Measurements from ENCODE around the gene CNIH2.
"Not testable (repeated sequence)": the region's sequence is repeated elsewhere in the genome, so short reads cannot be mapped to it uniquely, and the experiment has no call there.

The CNIH2 gene

DNA sequence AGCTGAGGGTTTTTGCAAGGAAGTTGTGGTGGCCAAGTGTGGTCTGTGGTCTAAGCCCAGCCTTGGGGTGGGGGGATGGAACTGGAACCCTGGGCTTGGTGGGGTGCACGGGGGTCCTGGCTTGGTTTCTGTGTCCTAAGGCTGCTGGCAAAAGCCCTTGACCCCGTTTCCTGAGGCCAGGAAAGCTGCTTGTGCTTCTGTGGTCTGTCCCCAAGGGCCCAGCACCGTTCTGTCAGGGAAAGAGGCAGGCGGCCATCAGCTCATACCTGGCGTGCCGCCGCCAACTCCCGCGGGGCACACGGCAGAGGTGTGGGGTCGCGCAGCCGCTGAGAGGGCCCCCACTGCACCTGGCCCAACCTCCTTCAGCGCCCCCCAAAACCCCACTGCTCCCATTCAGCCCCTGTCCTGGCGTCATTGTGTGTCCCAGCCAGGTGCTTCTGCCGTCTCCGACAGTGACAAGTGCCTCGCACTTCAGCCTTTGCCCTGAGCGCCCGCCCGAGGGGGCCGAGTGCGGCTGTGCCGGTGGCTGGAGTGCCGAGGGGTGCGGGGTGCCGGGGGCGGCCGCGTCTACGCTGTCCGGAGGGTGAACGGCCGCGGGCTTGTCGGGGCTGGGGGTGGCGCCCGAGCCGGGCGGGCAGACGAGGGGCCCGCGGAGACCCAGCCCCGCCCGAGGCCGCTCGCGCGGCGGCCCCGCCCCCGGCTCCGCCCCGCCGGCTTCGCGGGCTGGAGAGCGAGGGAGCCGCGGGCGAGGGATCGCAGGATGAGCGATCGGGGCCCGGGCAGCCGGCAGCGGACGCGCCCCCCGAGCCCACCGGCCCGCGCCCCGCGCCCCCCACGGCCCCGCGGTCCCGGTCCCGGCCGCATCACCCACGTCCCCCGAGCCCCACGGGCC lies at the start of gene CNIH2:
Gene CNIH2 (plus strand): TSS at position 705 of the 892 bp plus-strand sequence. CDS start 282 bp downstream, outside the sequence.
- DNase-seq (ENCODE audit: low read depth in 2 of 2), result no peak

DNA sequence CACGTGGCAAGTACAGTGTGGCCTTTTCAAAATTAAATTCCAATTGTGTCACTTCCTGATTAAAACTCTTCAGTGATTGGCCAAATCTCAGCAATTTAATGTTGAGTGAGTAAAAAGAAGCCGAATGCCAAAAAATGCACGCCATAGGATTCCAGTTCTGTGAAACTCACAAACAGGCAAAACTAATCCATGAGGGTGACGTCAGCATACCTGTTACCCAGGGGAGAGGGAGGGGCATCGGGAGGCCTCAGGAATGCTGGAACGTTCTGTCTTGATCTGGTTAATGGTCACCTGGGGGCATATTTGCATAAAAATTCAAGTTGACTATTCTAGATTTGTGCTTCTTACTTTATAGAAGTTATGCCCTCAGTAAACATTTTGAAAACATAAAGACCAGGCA lies 49.5 kb upstream of the CNIH2 start:
- no peak for DNase-seq (ENCODE audit: low read depth in 2 of 2)

DNA sequence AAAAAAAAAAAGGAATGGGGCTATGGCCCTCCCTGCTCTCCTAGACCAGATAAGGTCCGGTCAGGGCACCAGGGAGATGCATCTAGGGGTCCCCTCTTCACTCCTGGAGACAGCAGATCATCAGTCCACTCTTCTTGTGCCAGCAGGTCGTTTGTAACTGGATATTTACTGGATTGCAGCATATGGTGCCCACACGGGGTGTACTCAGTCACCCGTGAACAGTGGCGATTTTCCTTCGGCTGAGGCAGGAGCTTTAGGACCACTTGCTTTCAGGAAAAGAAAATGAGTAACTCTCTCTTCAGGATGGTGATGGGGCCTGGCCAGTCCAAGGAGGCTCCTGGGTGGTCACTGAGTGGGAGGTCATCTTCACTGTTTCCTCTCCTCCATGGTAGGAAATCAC lies 47.8 kb upstream of the CNIH2 start:
- DNase-seq (ENCODE audit: low read depth in 2 of 2), result no peak

DNA sequence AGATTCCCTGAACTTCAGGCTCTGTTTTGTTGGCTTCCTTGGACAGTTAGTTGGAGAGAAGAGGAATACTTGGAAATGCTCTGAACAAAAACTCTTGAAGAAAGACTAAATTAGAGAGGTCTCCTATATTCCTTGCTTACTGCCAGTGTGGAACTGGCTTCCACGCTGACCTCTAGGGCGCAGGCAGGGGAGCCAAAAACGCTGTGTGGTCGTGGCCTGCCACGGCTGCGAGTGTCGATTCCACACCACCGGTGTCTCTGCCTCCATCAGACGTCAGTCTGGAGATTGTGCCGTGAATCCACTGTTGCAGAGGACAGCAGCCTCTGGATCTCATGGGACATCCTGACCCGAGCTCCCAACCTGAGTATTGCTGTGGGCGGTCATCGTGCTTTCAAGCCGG lies 47.0 kb upstream of the CNIH2 start:
- no peak for DNase-seq (ENCODE audit: low read depth in 2 of 2)

DNA sequence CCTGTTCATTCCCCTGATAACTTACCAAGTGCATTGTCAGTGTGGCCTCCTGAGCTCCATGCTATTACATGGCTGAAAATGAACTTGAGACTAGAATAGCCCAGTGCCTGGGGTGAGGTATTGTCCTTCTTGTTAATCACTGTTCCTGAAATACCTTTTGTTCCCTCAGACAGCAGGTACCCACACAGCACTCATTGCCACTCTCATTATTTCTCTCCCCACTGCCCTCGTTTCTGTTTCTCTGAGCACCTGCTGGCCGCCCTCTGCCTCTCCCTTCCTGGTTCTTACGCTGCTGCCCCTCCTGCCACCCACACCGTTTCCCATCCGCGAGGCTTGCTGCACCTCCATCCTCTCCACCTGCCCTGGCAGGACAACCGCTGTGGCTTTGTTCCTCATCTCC lies 46.4 kb upstream of the CNIH2 start:
- no peak for DNase-seq (ENCODE audit: low read depth in 2 of 2)

DNA sequence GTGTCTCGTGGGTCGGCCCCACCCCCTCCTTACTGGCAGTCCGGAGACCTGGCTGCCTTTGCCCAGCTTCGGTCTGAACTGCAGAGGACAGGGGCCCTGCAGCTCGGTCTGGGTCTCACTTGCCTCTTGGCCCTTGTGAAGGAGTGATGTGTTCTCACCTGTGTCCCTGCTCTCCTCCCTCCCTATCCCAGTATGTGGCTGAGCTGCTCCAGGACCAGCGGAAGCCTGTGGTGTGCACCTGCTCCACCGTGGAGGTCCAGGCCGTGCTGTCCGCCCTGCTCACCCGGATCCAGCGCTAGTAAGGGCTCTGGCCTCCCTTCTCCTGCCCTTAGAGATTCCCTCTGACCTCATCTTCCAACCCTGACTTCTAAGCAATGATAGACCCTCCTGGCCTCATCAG lies 45.2 kb upstream of the CNIH2 start:
- DNase-seq (ENCODE audit: low read depth in 2 of 2), result no peak

DNA sequence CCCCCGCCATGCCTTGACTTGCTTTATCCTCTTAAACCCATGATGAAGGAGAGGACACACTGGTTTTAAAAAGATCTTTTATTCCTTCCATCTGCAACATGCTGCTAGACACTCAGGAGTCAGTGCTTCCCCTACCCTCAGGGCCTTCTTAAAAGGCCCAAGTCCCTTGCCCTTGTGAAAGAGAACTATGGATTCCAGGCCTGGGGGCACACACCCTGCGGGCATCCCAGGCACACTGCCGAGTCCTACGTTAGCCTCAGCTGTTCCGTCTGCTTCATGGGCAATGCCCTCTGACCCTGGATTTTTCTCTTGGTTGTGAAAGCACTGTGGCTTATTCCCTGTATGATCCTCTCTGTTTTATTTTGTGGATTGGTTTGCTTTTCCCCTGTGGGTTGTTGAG lies 44.7 kb upstream of the CNIH2 start:
- DNase-seq (ENCODE audit: low read depth in 2 of 2), result no peak

DNA sequence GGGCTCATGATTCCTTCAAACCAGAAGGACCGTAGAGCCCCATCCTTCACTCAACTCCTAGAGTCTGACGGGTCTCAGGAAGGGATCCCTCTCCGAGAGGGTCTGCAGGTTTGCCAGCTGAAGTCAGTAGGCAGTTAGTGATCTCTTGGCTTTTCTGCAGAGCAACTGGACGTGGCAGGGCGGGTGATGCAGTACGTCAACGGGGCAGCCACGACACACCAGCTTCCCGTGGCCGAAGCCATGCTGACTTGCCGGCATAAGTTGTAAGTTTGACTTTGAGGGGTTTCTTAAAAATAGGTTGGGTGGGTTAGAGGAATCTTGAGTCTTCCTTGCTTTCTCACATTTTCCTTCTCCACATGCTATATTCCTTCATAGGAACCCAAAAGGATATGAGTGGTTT lies 42.8 kb upstream of the CNIH2 start:
- DNase-seq (ENCODE audit: low read depth in 2 of 2), result no peak

DNA sequence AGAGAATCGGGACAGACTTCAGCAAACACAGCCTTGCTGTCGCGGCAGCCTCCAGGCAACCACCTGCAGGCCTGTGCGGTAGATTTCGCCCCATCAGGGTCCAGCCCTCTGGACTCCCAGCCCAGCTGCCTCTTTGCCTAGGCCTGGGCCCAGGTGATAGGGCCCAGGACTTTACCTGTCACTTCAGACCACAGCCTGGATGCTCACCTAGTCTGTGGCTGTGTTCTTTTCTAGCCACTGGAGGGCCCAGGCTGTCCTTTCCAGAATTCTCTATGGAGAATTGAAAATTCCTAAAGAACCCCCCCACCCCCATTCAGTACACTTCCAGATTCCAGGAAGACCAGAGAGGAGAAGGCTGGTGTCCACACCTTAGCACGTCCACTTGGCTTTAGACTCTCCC lies 40.1 kb upstream of the CNIH2 start:
- no peak for DNase-seq (ENCODE audit: low read depth in 2 of 2)

DNA sequence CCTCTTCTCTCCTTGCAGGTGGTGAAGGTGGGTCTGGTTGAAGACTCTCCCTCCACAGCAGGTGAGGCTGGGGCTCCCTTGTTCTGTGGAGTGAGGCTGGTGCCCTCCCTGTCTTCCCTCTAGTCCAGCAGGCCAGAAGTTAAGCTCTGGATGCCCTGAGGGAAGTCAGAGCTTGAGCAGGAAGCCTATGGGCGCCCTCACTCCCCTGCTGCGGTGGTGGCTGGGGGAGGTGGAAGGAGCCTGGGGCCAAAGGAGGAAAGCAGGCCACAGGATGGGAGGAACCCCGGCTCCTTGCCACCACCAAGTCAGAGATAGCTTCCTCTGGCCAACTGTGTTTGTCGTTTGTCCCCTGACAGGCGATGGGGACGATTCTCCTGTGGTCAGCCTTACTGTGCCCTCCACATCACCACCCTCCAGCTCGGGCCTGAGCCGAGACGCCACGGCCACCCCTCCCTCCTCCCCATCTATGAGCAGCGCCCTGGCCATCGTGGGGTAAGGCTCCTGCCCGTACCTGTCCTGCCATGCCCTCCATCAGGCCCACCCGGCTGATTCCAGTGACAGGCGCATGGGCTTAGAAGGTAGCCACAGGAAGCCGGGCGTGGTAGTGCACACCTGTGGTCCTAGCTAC lies 39.1 kb upstream of the CNIH2 start:
- DNase-seq (ENCODE audit: low read depth in 2 of 2), result no peak

DNA sequence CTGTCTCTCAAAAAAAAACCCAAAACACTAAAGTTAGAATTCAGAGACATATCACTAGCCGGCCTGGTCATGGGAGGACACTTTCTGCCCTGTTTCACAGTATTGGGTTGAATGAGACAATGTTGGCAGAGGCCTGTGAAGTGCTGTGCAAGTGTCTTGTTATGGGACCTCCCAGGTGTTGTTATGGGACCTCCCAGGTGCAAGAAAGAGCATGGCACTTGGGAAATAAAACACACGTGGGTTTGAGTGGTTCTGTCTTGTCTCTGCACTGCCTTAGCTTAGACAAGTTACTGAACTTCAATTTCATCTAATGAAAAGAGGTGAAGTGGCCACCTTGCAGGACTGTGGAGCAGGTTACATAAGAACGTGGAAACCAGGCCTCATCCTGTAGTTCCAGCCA lies 38.5 kb upstream of the CNIH2 start:
- DNase-seq (ENCODE audit: low read depth in 2 of 2), result no peak

DNA sequence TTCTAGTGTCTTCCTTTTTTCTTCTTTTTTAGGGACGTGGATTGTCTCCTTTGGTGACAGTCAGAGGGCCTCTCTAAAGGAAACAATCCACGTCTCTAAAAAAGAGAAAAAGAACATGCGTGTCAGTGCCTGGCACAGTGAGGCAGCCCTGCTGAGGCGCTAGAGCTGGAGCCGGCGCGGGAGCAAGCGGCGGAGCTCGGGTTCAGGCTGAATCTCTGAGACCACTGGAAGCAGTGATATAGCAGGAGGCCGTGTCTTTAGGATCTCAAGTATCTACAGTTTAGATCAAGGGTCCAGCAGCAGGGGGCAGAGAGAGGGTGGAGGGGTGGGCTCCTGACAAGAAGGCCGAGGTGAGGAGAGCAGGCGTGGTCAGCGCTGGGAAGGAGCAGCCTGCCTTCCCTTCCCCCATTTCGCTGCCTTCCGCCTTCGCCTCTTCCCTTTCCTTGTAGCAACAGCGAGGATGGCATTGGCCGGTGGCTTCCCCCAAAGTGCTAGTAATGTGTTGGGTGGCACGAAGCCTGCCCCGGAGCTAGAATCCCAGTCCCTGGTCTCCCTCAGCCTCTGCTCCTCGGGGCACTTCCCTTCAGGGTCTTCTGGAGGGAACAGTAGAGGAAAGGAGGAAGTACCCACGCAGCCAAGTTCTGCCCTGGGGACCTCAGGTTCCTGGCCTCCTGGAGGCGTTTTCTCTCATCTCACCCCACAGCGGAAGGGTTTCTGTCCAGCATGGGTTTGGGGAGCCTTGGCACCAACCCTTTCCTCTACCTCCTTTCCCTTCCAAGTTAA lies 37.8 kb upstream of the CNIH2 start:
- DNase-seq (ENCODE audit: low read depth in 2 of 2), result no peak

DNA sequence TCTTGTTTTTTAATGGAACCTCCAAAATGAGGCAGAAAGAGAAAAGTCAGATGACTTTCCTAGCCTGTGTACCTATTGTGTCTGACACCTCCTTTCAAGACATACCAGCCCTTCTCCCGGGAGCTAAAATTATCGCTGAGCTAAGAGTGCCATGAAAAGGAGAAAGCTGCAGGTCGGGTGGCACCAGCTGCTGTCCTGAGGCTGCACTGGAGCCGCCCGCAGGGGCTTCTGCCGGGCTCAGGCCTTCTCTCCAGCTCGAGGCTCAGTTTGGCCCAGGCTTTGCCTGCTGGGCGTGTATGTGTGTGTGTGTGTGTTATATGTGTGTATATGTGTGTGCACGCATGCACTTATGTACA lies 37.2 kb upstream of the CNIH2 start:
- no peak for DNase-seq (ENCODE audit: low read depth in 2 of 2)

DNA sequence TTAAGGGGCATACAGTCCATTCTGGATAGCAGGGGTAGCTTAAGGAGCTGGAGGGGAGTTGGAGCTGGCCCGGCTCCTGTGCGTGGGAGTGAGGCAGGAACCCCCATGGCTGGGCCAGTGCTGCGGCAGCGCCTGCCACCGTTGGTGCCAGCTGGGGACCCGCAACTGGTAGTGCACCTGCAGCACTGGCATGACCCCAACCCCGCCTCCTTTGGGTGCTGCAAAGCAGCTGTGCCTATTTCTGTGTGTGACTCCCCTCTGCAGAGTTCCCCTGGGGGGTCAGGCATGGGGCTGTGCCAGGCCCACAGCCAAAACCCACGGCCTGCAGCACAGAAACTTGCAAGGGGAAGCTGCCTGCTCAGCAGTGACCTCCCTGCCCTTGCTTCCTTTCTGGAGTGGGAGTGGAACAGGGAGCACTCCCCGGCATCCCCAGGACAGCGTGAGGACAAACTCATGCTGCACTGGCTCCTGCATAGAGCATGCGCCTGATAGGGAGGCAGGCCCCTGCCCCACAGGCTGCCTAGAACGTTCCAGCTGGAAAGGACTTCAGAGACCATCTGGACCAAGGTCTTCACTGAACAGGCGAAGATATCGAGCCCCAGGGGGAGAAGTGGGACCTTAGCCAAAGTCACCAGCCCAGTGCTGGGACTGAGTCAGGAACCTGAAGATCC lies 35.7 kb upstream of the CNIH2 start:
- no peak for DNase-seq (ENCODE audit: low read depth in 2 of 2)

DNA sequence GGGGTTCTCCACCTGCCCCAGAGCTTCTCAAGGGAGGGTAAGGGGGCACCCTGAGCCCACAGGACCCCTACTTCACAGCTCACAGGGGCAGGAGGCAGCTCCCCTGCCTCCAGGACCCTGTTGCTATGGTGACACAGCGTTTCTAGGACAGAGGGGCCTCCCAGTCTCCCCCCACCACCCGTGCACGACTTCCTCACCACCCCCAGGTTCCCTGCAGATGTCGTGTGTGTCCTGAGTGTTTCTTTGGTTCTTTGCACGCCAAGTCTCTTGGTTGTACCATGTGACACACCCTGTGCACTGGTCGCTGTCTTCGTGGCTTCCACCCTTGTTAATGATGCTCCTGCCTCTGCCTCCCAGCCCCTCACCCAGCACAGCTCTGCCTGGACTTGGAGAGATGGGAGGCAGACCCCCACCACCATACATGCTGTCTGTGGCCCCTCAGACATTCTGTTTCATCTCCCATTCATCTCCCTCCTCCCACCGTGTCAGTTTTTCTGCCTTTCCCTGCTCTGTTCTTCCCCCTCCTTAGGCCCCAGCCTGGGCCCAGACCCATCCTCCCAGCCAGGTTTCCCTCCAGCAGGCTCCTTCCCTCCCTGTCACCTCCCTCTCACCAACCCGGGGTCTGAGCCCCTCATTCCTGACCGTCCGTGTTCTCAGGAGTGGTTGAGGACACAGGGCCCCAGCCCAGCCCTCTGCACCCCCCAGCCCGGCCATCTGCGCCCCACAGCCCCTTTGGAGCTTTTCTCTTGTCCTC lies 34.0 kb upstream of the CNIH2 start:
- DNase-seq (ENCODE audit: low read depth in 2 of 2), result no peak

DNA sequence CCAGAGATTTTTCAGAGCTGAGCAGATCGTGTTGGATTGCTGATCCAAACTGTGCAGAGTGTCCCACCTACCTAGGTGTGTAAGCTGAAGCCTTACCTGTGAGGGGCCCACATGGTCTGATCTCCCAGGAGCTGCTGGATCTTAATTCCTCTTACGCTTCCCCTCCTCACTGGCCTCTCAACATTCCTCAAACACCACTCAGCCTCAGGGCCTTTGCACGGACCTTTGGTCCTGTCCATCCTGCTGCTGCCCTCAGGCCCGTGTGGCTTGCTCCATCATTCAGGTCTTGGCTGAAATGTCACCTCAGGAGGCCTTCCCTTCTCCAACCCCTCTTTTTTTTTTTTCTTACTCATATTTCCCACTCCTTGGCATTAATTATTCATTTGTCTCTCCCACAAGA lies 30.7 kb upstream of the CNIH2 start:
- no peak for DNase-seq (ENCODE audit: low read depth in 2 of 2)

DNA sequence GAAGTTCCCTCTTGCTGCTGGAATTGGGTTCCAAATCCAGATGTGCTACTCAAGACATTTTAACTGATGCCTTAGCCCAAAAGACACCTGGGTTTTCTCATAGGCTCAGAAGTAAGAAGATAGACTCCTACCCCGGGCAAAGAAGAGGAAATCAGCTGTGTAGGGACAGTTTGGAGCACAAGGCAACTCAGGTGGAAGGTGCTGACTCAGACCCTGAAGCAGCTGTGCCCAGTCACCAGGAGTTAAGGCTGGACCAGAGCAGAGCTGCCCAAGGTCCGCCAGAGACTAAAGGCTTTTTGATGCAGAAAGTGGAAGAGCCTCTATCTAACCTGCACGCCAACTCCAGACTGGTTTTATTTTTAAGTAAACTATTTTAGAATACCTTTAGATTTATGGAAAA lies 30.2 kb upstream of the CNIH2 start:
- no peak for DNase-seq (ENCODE audit: low read depth in 2 of 2)

DNA sequence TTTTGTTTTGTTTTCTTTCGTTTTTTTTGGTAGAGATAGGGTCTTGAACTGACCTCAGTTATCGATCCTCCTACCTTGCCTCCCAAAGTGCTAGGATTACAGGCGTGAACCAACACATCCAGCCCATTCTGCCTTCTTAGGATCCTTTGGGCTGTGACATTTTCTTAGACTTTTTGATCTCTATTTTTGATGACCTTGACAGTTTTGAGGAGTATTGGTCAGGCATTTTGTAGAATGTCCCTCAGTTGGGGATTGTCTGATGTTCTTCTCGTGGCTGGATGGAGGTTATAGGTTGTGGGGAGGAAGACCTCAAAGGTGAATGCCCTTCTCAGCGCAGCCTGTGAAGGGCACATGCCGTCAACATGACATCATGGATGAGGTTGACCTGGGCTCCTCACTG lies 29.1 kb upstream of the CNIH2 start:
- no peak for DNase-seq (ENCODE audit: low read depth in 2 of 2)

DNA sequence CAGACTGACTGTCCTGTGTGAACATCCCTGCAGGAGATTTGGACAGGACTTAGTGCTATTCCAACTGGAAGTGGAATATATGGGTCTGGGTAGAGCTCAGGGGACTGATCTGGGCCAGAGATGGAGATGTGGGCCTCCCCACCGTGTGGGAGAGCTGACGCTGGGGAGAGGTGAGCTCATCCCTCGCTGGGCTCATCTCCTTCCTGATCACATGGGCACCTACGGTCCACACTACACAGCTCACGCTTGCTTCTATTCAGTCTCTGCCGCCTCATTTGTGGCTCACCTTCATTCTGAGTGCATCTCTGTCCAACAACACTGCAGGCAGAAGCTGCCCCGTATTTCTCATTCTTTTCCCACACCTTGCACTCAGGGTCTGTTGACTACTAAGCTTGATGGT lies 26.2 kb upstream of the CNIH2 start:
- DNase-seq (ENCODE audit: low read depth in 2 of 2), result no peak

DNA sequence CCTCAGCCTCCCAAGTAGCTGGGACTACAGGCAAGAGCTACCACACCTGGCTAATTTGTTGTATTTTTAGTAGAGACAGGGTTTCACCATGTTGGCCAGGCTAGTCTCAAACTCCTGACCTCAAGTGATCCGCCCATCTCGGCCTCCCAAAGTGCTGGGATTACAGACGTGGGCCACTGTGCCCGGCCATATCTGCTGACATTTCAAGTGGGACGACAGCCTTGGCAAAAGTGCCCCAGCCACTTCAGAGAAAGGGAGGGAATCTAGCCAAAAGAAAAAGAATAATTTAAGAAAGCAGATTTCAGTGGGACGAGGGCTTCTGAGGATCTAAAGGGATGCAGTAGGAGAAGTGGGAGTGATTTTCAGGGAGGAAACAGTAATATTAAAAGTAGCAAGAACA lies 24.9 kb upstream of the CNIH2 start:
- not testable (repeated sequence) for DNase-seq (ENCODE audit: low read depth in 2 of 2)

DNA sequence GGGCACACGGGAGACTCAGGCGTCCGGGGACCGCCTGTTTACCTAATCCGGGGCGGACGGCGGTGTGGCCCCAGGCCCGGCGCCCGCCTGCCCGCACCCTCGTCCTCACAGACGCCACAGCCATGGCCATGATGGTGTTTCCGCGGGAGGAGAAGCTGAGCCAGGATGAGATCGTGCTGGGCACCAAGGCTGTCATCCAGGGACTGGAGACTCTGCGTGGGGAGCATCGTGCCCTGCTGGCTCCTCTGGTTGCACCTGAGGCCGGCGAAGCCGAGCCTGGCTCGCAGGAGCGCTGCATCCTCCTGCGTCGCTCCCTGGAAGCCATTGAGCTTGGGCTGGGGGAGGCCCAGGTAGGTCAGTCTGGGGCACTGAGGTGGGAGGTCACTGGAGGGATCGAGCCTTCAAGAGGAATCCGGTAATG lies 19.5 kb upstream of the CNIH2 start:
- DNase-seq (ENCODE audit: low read depth in 2 of 2), result no peak
